NCI-H446 treated with DMSO at 0.1 percent for 48 hours (cell line): ENCODE results near the gene MAMDC4.

ENCODE experiments used
- DNase-seq: peaks from one replicate; lab custom pipeline; 2025; lab: John Stamatoyannopoulos, UW

MAMDC4 gene

GRCh38 chr9:136890661-136891060 is 38.5 kb downstream of the MAMDC4 start:
- no peak for DNase-seq

- no peak for DNase-seq
These were observed 43.9 kb downstream of the MAMDC4 start for GRCh38 chr9:136896027-136896426.

GRCh38 chr9:136898483-136899100 is 46.4 kb downstream of the MAMDC4 start:
- DNase-seq = no peak

DNA sequence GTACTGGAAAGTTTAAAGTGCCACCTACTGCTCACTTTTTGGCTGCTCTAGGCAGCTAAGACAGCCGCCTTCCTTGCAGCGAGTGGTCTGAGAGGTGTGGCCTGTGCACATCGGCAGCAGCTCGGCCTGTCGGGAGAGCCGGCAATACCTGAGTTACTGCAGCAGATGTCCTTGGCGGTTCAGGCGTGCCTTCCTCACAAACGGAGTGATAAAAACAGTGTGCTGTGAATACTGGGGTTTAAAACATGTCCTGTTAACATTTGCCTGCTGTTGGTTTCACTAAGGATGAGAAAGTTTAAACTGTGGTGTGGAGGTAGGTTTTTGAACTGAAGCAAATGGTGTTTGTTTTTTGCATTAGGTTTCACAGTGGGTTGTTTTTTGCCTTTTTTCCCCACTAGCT is 47.0 kb downstream of the MAMDC4 start:
- no peak for DNase-seq

DNA sequence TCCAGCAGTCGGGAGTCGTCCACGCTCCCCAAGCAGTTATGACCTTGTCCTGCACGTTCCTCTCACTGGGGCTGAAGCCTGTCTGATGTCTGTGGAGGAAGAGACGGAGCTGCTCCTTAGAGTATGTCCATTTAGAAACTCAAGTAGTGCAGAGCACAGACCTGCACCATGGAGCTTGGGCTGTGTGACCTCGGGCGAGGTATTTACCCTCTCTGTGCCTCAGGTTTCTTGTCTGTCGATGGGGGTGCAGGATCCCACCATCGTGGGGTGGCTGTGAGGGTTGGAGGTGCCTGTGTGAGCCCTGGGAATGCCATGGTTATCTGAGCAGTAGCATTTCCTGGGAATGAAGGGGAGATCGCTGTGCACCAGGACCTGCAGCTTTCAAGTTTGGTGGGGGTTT is 48.4 kb downstream of the MAMDC4 start:
- DNase-seq = no peak

- DNase-seq = no peak
These were observed 48.9 kb downstream of the MAMDC4 start for GRCh38 chr9:136900988-136901515.

GRCh38 chr9:136901516-136902258 is 49.5 kb downstream of the MAMDC4 start:
- no peak for DNase-seq

GRCh38 chr9:136902259-136902821 is 50.2 kb downstream of the MAMDC4 start:
- DNase-seq = no peak

DNA sequence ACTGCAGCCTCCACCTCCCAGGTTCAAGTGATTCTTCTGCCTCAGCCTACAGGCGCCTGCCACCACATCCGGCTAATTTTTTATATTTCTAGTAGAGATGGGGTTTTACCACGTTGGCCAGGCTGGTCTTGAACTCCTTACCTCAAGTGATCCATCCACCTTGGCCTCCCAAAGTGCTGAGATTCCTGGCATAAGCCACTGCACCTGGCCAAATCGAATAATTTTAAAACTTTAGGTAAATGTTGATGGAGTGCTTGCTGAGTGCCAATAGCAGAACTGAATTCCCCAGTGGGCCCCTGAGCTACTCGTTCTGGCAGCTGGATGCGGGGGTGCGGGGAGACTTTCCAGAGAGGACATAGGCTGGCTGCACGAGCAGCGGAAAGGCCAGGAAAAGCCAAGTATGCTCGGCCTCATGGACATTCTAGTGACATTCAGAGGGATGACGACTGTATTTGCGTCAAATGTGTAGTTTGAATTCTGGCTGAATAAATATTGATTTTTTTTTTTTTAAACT is 51.0 kb downstream of the MAMDC4 start:
- DNase-seq = no peak

GRCh38 chr9:136906266-136906665 is 54.1 kb downstream of the MAMDC4 start:
- no peak for DNase-seq

DNA sequence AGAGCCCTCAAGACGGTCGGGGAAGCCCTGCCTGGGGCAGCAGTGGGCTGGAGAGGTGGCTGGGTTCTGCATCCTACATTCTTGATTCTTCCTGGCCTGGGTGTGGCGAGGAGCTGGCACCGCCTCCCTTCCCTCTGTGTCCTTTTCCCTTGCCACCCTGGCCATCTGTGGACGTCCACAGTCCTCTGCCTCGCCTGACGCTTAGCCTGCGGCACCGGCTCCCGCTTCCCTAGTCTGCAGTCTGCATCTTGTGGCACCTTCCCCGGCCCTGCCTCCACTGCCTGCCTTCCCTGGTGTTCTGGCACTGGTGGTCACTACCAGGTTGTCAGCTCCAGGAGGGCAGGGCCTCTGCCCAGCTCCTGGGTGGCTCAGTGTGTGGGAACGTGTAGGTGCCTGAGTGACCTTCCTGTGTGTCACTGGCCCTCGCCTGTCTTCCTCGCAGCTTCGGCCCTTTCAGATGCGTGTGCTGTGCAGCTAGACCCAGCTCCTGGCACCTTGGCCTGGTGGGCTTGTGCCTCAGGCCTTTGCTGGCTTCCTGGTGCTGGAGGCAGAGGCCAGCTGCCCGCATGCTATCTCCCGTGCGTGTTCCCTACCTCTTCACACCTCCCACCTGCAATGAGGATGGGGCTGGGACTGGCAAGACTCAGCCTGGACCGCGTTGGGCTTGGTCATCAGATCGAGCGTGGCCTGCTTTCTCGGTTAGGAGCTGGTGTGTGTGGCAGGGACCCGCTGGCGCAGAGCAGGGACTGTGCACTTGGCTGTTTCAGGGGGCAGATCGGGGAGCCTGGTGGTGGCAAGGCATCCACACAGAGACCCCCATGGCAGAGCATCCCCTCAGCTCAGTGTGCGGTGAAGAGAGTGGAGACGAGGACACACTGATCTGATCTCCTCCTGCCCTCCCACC is 55.1 kb downstream of the MAMDC4 start:
- no peak for DNase-seq
